HG02840 (cell line): ENCODE results near the gene NOX3.

Experiments
- ATAC-seq: cut with Tn5 transposase; IDR thresholded peaks from one replicate; pipeline ENCODE4 v1.9.1; 2021; ENCODE audit warnings: mild to moderate bottlenecking, moderate library complexity, moderate number of reproducible peaks; ENCODE audit not compliant: unreplicated experiment, low FRiP score

NOX3 gene

GRCh38 chr6:155404937-155405336 is 50.7 kb downstream of the NOX3 start:
- ATAC-seq, result no peak

GRCh38 chr6:155402656-155403304 is 52.9 kb downstream of the NOX3 start:
- no peak for ATAC-seq

GRCh38 chr6:155400654-155400965 is 55.0 kb downstream of the NOX3 start:
- ATAC-seq, result no peak

- no peak for ATAC-seq
Measured at GRCh38 chr6:155399745-155400653, 55.6 kb downstream of the NOX3 start.

GRCh38 chr6:155399062-155399744 is 56.4 kb downstream of the NOX3 start:
- ATAC-seq, result no peak

GRCh38 chr6:155398701-155399061 is 57.0 kb downstream of the NOX3 start:
- no peak for ATAC-seq

- ATAC-seq, result no peak
Measured at GRCh38 chr6:155398221-155398620, 57.4 kb downstream of the NOX3 start.

- ATAC-seq, result no peak
Measured at GRCh38 chr6:155397172-155397705, 58.4 kb downstream of the NOX3 start.

GRCh38 chr6:155396605-155397004 is 59.0 kb downstream of the NOX3 start:
- ATAC-seq, result no peak

- no peak for ATAC-seq
Measured at GRCh38 chr6:155395339-155395738, 60.3 kb downstream of the NOX3 start.

- ATAC-seq, result no peak
Measured at GRCh38 chr6:155389130-155389529, 66.5 kb downstream of the NOX3 start.

GRCh38 chr6:155388591-155388990 is 67.0 kb downstream of the NOX3 start:
- ATAC-seq, result no peak

GRCh38 chr6:155387481-155387880 is 68.2 kb downstream of the NOX3 start:
- ATAC-seq, result no peak

- no peak for ATAC-seq
Measured at GRCh38 chr6:155384321-155384952, 71.2 kb downstream of the NOX3 start.

GRCh38 chr6:155383913-155384312 is 71.7 kb downstream of the NOX3 start:
- no peak for ATAC-seq

- ATAC-seq, result no peak
Measured at GRCh38 chr6:155382338-155382685, 73.3 kb downstream of the NOX3 start.

GRCh38 chr6:155381673-155382337 is 73.8 kb downstream of the NOX3 start:
- ATAC-seq, result no peak

GRCh38 chr6:155380666-155381332 is 74.8 kb downstream of the NOX3 start:
- no peak for ATAC-seq

- ATAC-seq, result no peak
Measured at GRCh38 chr6:155378724-155379123, 76.9 kb downstream of the NOX3 start.

GRCh38 chr6:155378276-155378675 is 77.4 kb downstream of the NOX3 start:
- peak; percentile 66 for ATAC-seq
